ENCODE results near the gene SAC3D1. TPM values are rescaled to one million over a fixed set of nuclear protein-coding genes. Genes with fewer than 3 reads are reported as not detected.

The SAC3D1 gene
- total RNA-seq, 2 donors from 2014 or later: 25.0 to 29.4 TPM

DNA sequence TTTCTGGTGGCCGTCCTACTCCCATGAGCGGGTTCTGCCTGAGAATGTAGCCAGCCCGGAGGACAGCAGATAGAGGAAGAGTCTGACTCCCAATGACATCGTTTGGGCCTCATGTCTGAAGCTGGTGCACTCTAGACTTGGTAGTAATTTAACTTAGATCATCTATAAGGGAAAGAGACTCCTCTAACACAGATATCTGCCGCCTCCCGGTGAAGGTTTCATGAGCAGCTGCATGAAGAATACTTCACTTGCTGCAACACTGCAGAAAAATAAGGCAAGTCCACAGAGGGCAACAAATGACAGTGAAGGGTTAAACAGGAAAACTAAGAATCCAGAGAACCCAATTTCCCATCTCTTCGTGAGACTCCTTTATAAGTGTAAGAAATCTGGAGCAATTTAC, 33.0 kb upstream of the SAC3D1 start:
- Histone ChIP-seq H3K9me3 (no peaks in the 10 kb centered on the region), H3K4me1 (replicated peaks) (no peaks in the 10 kb centered on the region), H3K36me3 (no peaks in the 10 kb centered on the region), H3K4me3 (no peak overlapping the region), H3K27ac (no peak overlapping the region), H3K27me3 (replicated peaks; ENCODE audit: insufficient read depth) (no peaks in the 10 kb centered on the region)
- no peak for TF ChIP-seq POLR2A (IDR thresholded peaks at IDR 0.05)
- WGBS: 68% methylated on average over 7 of the region's 7 CpGs
- no peak for DNase-seq (ENCODE audit: low spot score)
- intact Hi-C loops (cut with DNase I): no loop called here

DNA sequence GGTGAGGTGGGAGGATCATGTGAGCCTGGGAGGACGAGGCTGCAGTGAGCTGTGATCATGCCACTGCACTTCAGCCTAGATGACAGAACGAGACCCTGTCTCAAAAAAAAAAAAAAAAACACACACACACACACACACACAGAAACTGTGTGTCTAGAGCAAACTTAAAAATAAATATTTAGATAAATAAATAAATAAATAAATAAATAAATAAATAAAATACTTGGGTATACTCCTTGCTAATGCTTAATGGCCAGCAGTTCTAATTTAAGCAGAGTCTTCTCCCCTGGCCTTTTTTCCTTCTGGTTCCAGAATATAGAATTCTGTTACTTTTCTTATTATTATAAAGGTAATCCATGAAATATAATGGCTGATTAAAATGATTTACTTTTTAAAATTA, 32.1 kb upstream of the SAC3D1 start:
- DNase-seq (ENCODE audit: low spot score): no peak
- intact Hi-C loops (cut with DNase I): no loop called here
- 85% methylated on average over 2 of the region's 2 CpGs for WGBS
- Histone ChIP-seq H3K27me3 (replicated peaks; ENCODE audit: insufficient read depth) (no peaks in the 10 kb centered on the region), H3K27ac (no peak overlapping the region), H3K36me3 (no peaks in the 10 kb centered on the region), H3K4me1 (replicated peaks) (no peaks in the 10 kb centered on the region), H3K9me3 (no peaks in the 10 kb centered on the region), H3K4me3 (no peak overlapping the region)
- TF ChIP-seq POLR2AphosphoS5 (IDR thresholded peaks at IDR 0.05): no peak
- no peak for TF ChIP-seq POLR2A (IDR thresholded peaks at IDR 0.05)
- TF ChIP-seq, protein P1, sequence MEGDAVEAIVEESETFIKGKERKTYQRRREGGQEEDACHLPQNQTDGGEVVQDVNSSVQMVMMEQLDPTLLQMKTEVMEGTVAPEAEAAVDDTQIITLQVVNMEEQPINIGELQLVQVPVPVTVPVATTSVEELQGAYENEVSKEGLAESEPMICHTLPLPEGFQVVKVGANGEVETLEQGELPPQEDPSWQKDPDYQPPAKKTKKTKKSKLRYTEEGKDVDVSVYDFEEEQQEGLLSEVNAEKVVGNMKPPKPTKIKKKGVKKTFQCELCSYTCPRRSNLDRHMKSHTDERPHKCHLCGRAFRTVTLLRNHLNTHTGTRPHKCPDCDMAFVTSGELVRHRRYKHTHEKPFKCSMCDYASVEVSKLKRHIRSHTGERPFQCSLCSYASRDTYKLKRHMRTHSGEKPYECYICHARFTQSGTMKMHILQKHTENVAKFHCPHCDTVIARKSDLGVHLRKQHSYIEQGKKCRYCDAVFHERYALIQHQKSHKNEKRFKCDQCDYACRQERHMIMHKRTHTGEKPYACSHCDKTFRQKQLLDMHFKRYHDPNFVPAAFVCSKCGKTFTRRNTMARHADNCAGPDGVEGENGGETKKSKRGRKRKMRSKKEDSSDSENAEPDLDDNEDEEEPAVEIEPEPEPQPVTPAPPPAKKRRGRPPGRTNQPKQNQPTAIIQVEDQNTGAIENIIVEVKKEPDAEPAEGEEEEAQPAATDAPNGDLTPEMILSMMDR (IDR thresholded peaks at IDR 0.05): no peak

DNA sequence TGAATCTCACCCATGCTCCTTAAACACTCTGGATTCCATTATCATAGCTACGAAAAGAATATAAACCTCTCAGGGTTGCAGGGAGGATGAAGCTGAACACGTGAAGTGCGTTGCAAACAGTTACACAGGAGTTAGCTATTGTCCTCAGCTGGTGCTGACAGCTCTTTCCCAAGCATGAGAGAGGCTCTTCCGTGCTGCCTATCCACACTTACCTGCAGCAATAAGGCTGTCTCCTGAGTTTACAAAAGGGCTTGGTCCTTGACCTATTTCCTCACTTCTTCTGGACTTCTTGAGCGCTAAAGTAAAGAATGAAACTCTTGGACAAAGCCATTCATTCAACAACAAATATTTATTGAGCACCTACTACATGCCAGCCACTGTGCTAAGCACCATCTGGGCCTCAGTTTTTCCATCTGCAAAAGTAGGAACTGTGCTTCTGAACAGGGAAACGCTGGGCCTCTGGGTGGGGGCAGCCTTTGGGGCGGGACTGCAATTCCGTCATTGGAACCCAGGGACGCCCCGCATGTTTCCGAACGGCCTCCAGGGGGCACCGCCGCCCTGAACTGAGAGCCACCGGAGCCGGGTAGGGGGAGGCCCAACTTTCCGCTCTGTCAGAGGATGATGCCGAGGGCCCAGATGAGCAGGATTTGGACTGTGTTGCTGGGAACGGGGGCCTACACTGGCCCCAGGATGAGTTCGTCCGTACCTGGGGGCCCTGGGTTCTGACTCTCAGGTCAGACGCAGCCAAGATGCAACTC, 27.7 kb upstream of the SAC3D1 start:
- no peaks in the 10 kb centered on the region for H3K36me3 ChIP-seq
- no peaks in the 10 kb centered on the region for H3K27me3 ChIP-seq (replicated peaks; ENCODE audit: insufficient read depth)
- intact Hi-C loops (cut with DNase I): loop anchor here (1.0 kb wide), 1 partner anchor 105 kb away; no protein-coding TSS in a partner anchor
- peak overlapping the region; percentile 68 to 76 for H3K4me3 ChIP-seq
- H3K4me1 ChIP-seq (replicated peaks): no peaks in the 10 kb centered on the region
- H3K9me3 ChIP-seq: no peaks in the 10 kb centered on the region
- H3K27ac ChIP-seq: peak overlapping the region; percentile 99
- peak; percentile 84 for DNase-seq (ENCODE audit: low spot score)
- TF ChIP-seq POLR2A (IDR thresholded peaks at IDR 0.05) (no peak), POLR2AphosphoS5 (IDR thresholded peaks at IDR 0.05) (peak; percentile 52)
- TF ChIP-seq, protein P1 (IDR thresholded peaks at IDR 0.05): peak; percentile 33 to 90 (median 82)
- 15% methylated on average over 22 of the region's 22 CpGs for WGBS

DNA sequence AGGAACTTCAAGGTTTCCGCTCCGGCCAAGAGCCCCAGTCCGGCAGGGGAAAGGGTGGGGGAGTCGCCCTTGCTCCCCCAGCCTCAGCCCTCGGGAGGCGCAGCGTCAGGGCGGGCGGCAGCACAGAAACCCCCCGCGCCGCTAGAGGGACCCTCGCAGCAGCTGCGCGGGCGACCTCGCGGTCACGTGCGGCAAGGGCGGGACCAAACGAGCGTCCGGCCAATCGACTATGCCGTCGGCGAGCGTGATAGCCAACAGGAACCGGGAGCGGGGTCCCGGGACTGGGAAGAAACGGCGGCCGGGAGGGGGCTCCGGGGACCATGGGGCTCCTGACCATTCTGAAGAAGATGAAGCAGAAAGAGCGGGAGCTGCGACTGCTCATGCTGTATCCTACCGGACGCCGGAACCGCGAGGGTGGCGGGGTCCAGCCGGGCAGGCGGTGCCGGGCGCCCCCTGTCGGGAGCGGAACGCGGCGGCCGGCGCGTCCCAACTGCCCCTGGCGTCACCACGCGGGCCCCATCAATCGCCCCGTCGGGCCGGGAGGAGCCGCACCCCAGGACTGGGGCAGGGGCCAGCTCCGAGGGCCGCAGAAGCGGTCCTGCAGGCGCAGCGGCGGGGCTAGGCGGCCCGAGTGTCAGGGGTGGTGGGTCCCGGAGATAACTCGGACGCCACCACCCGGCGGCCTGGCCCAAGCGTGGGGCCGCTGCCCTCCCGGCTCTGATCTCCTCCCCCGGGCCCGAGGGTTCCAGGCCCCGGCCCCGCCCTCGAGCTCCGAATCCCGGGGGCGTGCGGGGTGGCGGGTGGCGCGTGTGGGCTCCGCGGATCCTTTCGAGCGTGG, 26.9 kb upstream of the SAC3D1 start, which contains the start of gene ARL2:
Gene ARL2 (plus strand): TSS at position 273 of the 838 bp plus-strand sequence. CDS start 48 bp downstream, at position 321.
- peak; percentile 58 for TF ChIP-seq POLR2AphosphoS5 (IDR thresholded peaks at IDR 0.05)
- TF ChIP-seq POLR2A (IDR thresholded peaks at IDR 0.05): no peak
- TF ChIP-seq, protein P1 (IDR thresholded peaks at IDR 0.05): peak; percentile 82 to 97 (median 91)
- no peaks in the 10 kb centered on the region for H3K4me1 ChIP-seq (replicated peaks)
- peak; percentile 88 for DNase-seq (ENCODE audit: low spot score)
- no peaks in the 10 kb centered on the region for H3K27me3 ChIP-seq (replicated peaks; ENCODE audit: insufficient read depth)
- H3K9me3 ChIP-seq: no peaks in the 10 kb centered on the region
- intact Hi-C loops (cut with DNase I): loop anchor here (1.0 to 2.0 kb wide), 2 partner anchors 97 to 104 kb away; partner anchors contain the start of gene ATG2A
- H3K27ac ChIP-seq: peak within 1 kb of the TSS; percentile 99
- WGBS: under 1% methylated on average over 58 of the region's 96 CpGs
- no peaks in the 10 kb centered on the region for H3K36me3 ChIP-seq
- peak within 1 kb of the TSS; percentile 68 to 76 for H3K4me3 ChIP-seq

DNA sequence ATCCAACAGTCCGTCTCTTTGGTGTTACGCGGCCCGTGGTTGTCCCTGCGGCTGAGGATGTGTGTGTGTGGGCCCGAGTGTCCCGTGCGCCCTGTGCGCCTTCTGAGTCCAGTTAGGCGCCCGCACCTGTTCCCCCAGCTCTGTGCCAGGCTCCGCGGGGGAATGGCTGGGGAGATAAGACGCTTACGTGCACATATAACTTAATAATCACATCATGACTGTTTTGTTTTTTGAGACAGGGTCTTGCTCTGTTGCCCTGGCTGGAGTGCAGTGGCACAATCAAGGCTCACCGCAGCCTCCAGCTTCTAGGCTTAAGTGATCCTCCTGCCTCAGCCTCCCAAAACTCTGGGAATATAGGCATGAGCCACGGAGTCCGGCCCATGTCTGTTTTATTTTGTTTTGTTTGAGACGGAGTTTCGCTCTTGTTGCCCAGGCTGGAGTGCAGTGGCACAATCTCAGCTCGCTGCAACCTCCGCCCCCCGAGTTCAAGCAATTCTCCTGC, 26.2 kb upstream of the SAC3D1 start:
- TF ChIP-seq POLR2A (IDR thresholded peaks at IDR 0.05) (no peak), POLR2AphosphoS5 (IDR thresholded peaks at IDR 0.05) (no peak)
- TF ChIP-seq, protein P1 (IDR thresholded peaks at IDR 0.05): no peak
- H3K4me3 ChIP-seq: peak overlapping the region; percentile 68 to 76
- H3K4me1 ChIP-seq (replicated peaks): no peaks in the 10 kb centered on the region
- DNase-seq (ENCODE audit: low spot score): peak; percentile 12
- H3K27ac ChIP-seq: peak overlapping the region; percentile 99
- intact Hi-C loops (cut with DNase I): loop anchor here (2.0 kb wide), 1 partner anchor 98 kb away; the partner anchor contains the start of gene ATG2A
- H3K27me3 ChIP-seq (replicated peaks; ENCODE audit: insufficient read depth): no peaks in the 10 kb centered on the region
- no peaks in the 10 kb centered on the region for H3K9me3 ChIP-seq
- H3K36me3 ChIP-seq: no peaks in the 10 kb centered on the region
- 40% methylated on average over 18 of the region's 23 CpGs for WGBS

Data from prostate gland (tissue), 2 donors.